HEK293 (cell line): ENCODE data around the gene SEMG2.

ENCODE experiments used
- CTCF ChIA-PET: fragments of 350-600 bp; formaldehyde crosslinking; extraction: SDS; loops from one replicate; lab custom pipeline; 2021; ENCODE audit warnings: antibody characterized with exemption; lab: Yijun Ruan, JAX
- POLR2A ChIA-PET: fragments of 300-600 bp; formaldehyde crosslinking; extraction: SDS; loops from one replicate; lab custom pipeline; 2020; ENCODE audit warnings: antibody characterized with exemption, inconsistent platforms; lab: Yijun Ruan, JAX
- H3K27ac ChIP-seq: fragments of 200-500 bp; sonication (Bioruptor generic); 2 replicates; pipeline ENCODE4 v1.5.1; 2014; ENCODE audit warnings: low read depth, low read length, control low read depth, inconsistent platforms; ENCODE audit errors: extremely low read depth
- H3K36me3 ChIP-seq, 2 experiments: fragments of 200-500 bp in 1 of 2; sonication (Bioruptor generic) in 1 of 2; 1 replicate in 1 of 2; 2 replicates in 1 of 2; pipeline ENCODE4 v1.5.1; 2014 to 2017; ENCODE audit warnings: inconsistent platforms in 2 of 2, low read length in 2 of 2; ENCODE audit not compliant: control insufficient read depth in 2 of 2, insufficient read depth in 1 of 2
- H3K4me1 ChIP-seq: fragments of 200-500 bp; sonication (Bioruptor generic); 2 replicates; pipeline ENCODE4 v1.5.1; 2014; ENCODE audit warnings: mild to moderate bottlenecking, low read length, inconsistent platforms; ENCODE audit not compliant: control insufficient read depth, insufficient read depth
- H3K4me3 ChIP-seq: 2 replicates; pipeline ENCODE4 v1.5.1; 2011; ENCODE audit warnings: low read depth, mild to moderate bottlenecking, control low read depth, low read length, moderate library complexity
- H3K9me3 ChIP-seq: fragments of 200-500 bp; sonication (Bioruptor generic); 2 replicates; pipeline ENCODE4 v1.5.1; 2014; ENCODE audit warnings: low read depth, low read length, inconsistent platforms; ENCODE audit not compliant: control insufficient read depth, insufficient read depth
- EGR2 ChIP-seq: fragments of 450-650 bp; formaldehyde crosslinking; IDR thresholded peaks from 2 replicates; pipeline ENCODE4 v1.5.1; 2016; ENCODE audit warnings: low read depth, missing biosample characterization, missing genetic modification characterization
- KLF10 ChIP-seq: fragments of 450-650 bp; IDR thresholded peaks from 2 replicates; pipeline ENCODE4 v1.5.1; 2018; ENCODE audit warnings: missing biosample characterization, mild to moderate bottlenecking, missing genetic modification characterization
- KLF16 ChIP-seq: fragments of 450-650 bp; formaldehyde crosslinking; IDR thresholded peaks from 2 replicates; pipeline ENCODE4 v1.5.1; 2017; ENCODE audit warnings: missing biosample characterization, missing genetic modification characterization
- RBAK ChIP-seq: fragments of 450-650 bp; formaldehyde crosslinking; IDR thresholded peaks from 2 replicates; pipeline ENCODE4 v1.5.1; 2016; ENCODE audit warnings: missing biosample characterization, missing genetic modification characterization
- ZIC2 ChIP-seq: fragments of 450-650 bp; formaldehyde crosslinking; IDR thresholded peaks from 2 replicates; pipeline ENCODE4 v1.5.1; 2016; ENCODE audit warnings: missing biosample characterization, missing genetic modification characterization
- ZNF24 ChIP-seq: fragments of 450-650 bp; formaldehyde crosslinking; IDR thresholded peaks from 2 replicates; pipeline ENCODE4 v1.5.1; 2016; ENCODE audit warnings: missing biosample characterization, missing genetic modification characterization
- ZNF266 ChIP-seq: fragments of 450-650 bp; formaldehyde crosslinking; IDR thresholded peaks from 2 replicates; pipeline ENCODE4 v1.5.1; 2016; ENCODE audit warnings: missing biosample characterization, missing genetic modification characterization, low read depth
- ZNF292 ChIP-seq: fragments of 450-650 bp; formaldehyde crosslinking; IDR thresholded peaks from 2 replicates; pipeline ENCODE4 v1.5.1; 2016; ENCODE audit warnings: low read depth, missing biosample characterization, missing genetic modification characterization, borderline replicate concordance
- ZNF37A ChIP-seq: fragments of 450-650 bp; IDR thresholded peaks from 2 replicates; pipeline ENCODE4 v1.5.1; 2018; ENCODE audit warnings: missing biosample characterization, missing genetic modification characterization
- ZNF394 ChIP-seq: fragments of 450-650 bp; formaldehyde crosslinking; IDR thresholded peaks from 2 replicates; pipeline ENCODE4 v1.5.1; 2016; ENCODE audit warnings: missing biosample characterization, missing genetic modification characterization, mild to moderate bottlenecking, moderate library complexity, borderline replicate concordance
- ZNF433 ChIP-seq: fragments of 450-650 bp; formaldehyde crosslinking; IDR thresholded peaks from 2 replicates; pipeline ENCODE4 v1.5.1; 2016; ENCODE audit warnings: missing biosample characterization, missing genetic modification characterization, low read depth
- ZNF571 ChIP-seq: fragments of 450-650 bp; formaldehyde crosslinking; IDR thresholded peaks from 2 replicates; pipeline ENCODE4 v1.5.0; 2017; ENCODE audit warnings: missing biosample characterization, missing genetic modification characterization
- ZNF596 ChIP-seq: fragments of 450-650 bp; IDR thresholded peaks from 2 replicates; pipeline ENCODE4 v1.5.0; 2018; ENCODE audit warnings: missing biosample characterization, mild to moderate bottlenecking, missing genetic modification characterization, moderate library complexity
- ZNF654 ChIP-seq: fragments of 450-650 bp; formaldehyde crosslinking; IDR thresholded peaks from 2 replicates; pipeline ENCODE4 v1.5.1; 2016; ENCODE audit warnings: low read depth, missing biosample characterization, missing genetic modification characterization
- ZNF670 ChIP-seq: fragments of 450-650 bp; formaldehyde crosslinking; IDR thresholded peaks from 2 replicates; pipeline ENCODE4 v1.5.1; 2016; ENCODE audit warnings: missing biosample characterization, missing genetic modification characterization, low read depth
- ZNF707 ChIP-seq: fragments of 450-650 bp; formaldehyde crosslinking; IDR thresholded peaks from 2 replicates; pipeline ENCODE4 v1.5.1; 2016; ENCODE audit warnings: missing biosample characterization, missing genetic modification characterization
- TF ChIP-seq, protein P1 (sequence below): fragments of 450-650 bp; formaldehyde crosslinking; IDR thresholded peaks from 2 replicates; pipeline ENCODE4 v1.5.1; 2016; ENCODE audit warnings: missing biosample characterization, missing genetic modification characterization
- TF ChIP-seq, protein P2 (sequence below): fragments of 450-650 bp; formaldehyde crosslinking; IDR thresholded peaks from 2 replicates; pipeline ENCODE4 v1.5.1; 2016; ENCODE audit warnings: missing biosample characterization, missing genetic modification characterization
- TF ChIP-seq, protein P3 (sequence below): fragments of 450-650 bp; formaldehyde crosslinking; IDR thresholded peaks from 2 replicates; pipeline ENCODE4 v1.5.1; 2016; ENCODE audit warnings: missing biosample characterization, missing genetic modification characterization
- TF ChIP-seq, protein P4 (sequence below): fragments of 450-650 bp; formaldehyde crosslinking; IDR thresholded peaks from 2 replicates; pipeline ENCODE4 v1.5.1; 2016; ENCODE audit warnings: missing biosample characterization, missing genetic modification characterization
- TF ChIP-seq, protein P5 (sequence below): sonication (generic); formaldehyde crosslinking; IDR thresholded peaks from 2 replicates; pipeline ENCODE4 v1.8.1; 2022; ENCODE audit warnings: mild to moderate bottlenecking, moderate library complexity, missing genetic modification reagents
- TF ChIP-seq, protein P6 (sequence below): fragments of 450-650 bp; formaldehyde crosslinking; IDR thresholded peaks from 2 replicates; pipeline ENCODE4 v1.5.1; 2016; ENCODE audit warnings: missing biosample characterization, missing genetic modification characterization
- TF ChIP-seq, protein P7 (sequence below): fragments of 450-650 bp; formaldehyde crosslinking; IDR thresholded peaks from 2 replicates; pipeline ENCODE4 v1.5.0; 2017; ENCODE audit warnings: missing biosample characterization, missing genetic modification characterization, borderline replicate concordance

SEMG2 gene

DNA sequence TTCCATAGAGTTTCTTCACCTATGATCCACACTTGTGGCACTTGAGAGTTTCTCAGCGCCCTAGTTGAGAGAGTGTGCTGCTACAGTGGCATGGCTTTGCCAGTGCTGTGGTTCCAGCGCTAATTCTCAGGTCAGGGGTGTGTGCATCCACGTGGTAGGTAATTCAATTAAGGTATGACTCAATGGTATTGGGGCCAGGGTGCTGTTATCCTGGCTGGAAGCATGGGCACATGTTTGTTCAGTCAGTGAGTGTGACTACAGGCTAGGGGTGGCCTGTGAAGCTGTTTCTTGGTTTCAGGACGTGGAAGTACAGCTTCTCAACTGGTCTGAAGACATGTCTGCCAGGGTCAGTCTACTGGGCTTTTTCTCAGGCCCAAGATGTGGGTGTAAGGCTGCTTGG lies 3.0 kb upstream of the SEMG2 start:
- no peak for TF ChIP-seq ZNF394 (tag by site-specific recombination)
- no peak for TF ChIP-seq KLF10
- TF ChIP-seq, protein P1, sequence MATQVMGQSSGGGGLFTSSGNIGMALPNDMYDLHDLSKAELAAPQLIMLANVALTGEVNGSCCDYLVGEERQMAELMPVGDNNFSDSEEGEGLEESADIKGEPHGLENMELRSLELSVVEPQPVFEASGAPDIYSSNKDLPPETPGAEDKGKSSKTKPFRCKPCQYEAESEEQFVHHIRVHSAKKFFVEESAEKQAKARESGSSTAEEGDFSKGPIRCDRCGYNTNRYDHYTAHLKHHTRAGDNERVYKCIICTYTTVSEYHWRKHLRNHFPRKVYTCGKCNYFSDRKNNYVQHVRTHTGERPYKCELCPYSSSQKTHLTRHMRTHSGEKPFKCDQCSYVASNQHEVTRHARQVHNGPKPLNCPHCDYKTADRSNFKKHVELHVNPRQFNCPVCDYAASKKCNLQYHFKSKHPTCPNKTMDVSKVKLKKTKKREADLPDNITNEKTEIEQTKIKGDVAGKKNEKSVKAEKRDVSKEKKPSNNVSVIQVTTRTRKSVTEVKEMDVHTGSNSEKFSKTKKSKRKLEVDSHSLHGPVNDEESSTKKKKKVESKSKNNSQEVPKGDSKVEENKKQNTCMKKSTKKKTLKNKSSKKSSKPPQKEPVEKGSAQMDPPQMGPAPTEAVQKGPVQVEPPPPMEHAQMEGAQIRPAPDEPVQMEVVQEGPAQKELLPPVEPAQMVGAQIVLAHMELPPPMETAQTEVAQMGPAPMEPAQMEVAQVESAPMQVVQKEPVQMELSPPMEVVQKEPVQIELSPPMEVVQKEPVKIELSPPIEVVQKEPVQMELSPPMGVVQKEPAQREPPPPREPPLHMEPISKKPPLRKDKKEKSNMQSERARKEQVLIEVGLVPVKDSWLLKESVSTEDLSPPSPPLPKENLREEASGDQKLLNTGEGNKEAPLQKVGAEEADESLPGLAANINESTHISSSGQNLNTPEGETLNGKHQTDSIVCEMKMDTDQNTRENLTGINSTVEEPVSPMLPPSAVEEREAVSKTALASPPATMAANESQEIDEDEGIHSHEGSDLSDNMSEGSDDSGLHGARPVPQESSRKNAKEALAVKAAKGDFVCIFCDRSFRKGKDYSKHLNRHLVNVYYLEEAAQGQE (tag by site-specific recombination), result no peak
- no peak for TF ChIP-seq ZNF654 (tag by site-specific recombination)
- no peak for TF ChIP-seq RBAK (tag by site-specific recombination)
- TF ChIP-seq, protein P2, sequence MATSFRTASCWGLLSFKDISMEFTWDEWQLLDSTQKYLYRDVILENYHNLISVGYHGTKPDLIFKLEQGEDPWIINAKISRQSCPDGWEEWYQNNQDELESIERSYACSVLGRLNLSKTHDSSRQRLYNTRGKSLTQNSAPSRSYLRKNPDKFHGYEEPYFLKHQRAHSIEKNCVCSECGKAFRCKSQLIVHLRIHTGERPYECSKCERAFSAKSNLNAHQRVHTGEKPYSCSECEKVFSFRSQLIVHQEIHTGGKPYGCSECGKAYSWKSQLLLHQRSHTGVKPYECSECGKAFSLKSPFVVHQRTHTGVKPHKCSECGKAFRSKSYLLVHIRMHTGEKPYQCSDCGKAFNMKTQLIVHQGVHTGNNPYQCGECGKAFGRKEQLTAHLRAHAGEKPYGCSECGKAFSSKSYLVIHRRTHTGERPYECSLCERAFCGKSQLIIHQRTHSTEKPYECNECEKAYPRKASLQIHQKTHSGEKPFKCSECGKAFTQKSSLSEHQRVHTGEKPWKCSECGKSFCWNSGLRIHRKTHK (tag by site-specific recombination), result no peak
- no peak for TF ChIP-seq ZNF571 (tag by site-specific recombination)
- no peak for TF ChIP-seq ZNF670 (tag by site-specific recombination)
- no peak for TF ChIP-seq ZNF433
- TF ChIP-seq ZIC2 (tag by site-specific recombination), result no peak
- no peak for TF ChIP-seq KLF16
- Histone ChIP-seq H3K9me3 (no peaks in the 10 kb centered on the region), H3K27ac (no peak overlapping the region), H3K4me3 (no peak overlapping the region), H3K36me3 (no peaks in the 10 kb centered on the region), H3K4me1 (no peaks in the 10 kb centered on the region)
- ChIA-PET POLR2A (no interaction called here), CTCF (interaction anchor here (0.7 kb wide), 1 partner anchor 39 kb away, joined by 3 read pairs; no protein-coding TSS in a partner anchor)

DNA sequence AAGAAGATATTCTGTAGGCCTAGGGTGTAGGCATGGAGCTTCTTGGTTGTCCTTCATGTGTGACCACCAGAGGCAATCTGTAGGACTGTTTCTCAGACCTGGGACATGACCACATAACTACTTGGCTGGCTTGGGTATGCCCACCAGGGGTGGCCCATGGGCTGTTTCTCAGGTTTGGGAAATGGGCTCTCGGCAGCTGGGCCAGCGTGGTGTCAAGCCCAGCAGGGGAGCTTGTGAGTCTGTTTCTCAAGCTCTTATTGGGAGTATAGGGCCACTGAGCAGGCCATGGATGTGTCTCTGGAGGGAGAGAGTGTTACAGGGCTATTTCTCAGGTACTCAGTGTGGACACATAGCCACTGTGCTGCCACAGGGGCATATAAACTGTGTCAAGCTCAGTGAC lies 2.5 kb upstream of the SEMG2 start:
- ChIA-PET CTCF (interaction anchor here (0.6 to 0.7 kb wide), 2 partner anchors 39 to 509 kb away, joined by 3 read pairs; no protein-coding TSS in a partner anchor), POLR2A (no interaction called here)
- H3K36me3 ChIP-seq, result no peaks in the 10 kb centered on the region
- no peaks in the 10 kb centered on the region for H3K4me1 ChIP-seq
- H3K27ac ChIP-seq, result no peak overlapping the region
- no peaks in the 10 kb centered on the region for H3K9me3 ChIP-seq
- H3K4me3 ChIP-seq, result no peak overlapping the region
- TF ChIP-seq ZNF292 (tag by site-specific recombination) (no peak), ZNF596 (no peak), ZNF266 (tag by site-specific recombination) (no peak), ZNF707 (tag by site-specific recombination) (no peak), EGR2 (tag by site-specific recombination) (no peak), ZNF37A (tag by site-specific recombination) (no peak), ZNF24 (tag by site-specific recombination) (no peak)
- TF ChIP-seq, protein P3, sequence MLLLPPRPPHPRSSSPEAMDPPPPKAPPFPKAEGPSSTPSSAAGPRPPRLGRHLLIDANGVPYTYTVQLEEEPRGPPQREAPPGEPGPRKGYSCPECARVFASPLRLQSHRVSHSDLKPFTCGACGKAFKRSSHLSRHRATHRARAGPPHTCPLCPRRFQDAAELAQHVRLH (tag by site-specific recombination), result no peak
- TF ChIP-seq, protein P4, sequence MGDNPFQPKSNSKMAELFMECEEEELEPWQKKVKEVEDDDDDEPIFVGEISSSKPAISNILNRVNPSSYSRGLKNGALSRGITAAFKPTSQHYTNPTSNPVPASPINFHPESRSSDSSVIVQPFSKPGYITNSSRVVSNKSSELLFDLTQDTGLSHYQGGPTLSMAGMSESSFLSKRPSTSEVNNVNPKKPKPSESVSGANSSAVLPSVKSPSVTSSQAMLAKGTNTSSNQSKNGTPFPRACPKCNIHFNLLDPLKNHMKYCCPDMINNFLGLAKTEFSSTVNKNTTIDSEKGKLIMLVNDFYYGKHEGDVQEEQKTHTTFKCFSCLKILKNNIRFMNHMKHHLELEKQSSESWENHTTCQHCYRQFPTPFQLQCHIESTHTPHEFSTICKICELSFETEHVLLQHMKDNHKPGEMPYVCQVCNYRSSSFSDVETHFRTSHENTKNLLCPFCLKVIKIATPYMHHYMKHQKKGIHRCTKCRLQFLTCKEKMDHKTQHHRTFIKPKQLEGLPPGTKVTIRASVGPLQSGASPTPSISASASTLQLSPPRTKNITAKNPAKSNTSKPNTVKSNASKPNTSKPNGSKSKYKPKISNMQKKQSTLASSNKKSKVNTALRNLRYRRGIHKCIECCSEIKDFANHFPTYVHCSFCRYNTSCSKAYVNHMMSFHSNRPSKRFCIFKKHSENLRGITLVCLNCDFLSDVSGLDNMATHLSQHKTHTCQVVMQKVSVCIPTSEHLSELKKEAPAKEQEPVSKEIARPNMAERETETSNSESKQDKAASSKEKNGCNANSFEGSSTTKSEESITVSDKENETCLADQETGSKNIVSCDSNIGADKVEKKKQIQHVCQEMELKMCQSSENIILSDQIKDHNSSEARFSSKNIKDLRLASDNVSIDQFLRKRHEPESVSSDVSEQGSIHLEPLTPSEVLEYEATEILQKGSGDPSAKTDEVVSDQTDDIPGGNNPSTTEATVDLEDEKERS (tag by site-specific recombination), result no peak
- TF ChIP-seq, protein P5, sequence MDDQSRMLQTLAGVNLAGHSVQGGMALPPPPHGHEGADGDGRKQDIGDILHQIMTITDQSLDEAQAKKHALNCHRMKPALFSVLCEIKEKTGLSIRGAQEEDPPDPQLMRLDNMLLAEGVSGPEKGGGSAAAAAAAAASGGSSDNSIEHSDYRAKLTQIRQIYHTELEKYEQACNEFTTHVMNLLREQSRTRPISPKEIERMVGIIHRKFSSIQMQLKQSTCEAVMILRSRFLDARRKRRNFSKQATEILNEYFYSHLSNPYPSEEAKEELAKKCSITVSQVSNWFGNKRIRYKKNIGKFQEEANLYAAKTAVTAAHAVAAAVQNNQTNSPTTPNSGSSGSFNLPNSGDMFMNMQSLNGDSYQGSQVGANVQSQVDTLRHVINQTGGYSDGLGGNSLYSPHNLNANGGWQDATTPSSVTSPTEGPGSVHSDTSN (CRISPR knock-in tag), result no peak
- TF ChIP-seq, protein P6, sequence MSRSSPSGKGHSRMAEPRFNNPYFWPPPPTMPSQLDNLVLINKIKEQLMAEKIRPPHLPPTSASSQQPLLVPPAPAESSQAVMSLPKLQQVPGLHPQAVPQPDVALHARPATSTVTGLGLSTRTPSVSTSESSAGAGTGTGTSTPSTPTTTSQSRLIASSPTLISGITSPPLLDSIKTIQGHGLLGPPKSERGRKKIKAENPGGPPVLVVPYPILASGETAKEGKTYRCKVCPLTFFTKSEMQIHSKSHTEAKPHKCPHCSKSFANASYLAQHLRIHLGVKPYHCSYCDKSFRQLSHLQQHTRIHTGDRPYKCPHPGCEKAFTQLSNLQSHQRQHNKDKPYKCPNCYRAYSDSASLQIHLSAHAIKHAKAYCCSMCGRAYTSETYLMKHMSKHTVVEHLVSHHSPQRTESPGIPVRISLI (tag by site-specific recombination), result no peak
- TF ChIP-seq, protein P7, sequence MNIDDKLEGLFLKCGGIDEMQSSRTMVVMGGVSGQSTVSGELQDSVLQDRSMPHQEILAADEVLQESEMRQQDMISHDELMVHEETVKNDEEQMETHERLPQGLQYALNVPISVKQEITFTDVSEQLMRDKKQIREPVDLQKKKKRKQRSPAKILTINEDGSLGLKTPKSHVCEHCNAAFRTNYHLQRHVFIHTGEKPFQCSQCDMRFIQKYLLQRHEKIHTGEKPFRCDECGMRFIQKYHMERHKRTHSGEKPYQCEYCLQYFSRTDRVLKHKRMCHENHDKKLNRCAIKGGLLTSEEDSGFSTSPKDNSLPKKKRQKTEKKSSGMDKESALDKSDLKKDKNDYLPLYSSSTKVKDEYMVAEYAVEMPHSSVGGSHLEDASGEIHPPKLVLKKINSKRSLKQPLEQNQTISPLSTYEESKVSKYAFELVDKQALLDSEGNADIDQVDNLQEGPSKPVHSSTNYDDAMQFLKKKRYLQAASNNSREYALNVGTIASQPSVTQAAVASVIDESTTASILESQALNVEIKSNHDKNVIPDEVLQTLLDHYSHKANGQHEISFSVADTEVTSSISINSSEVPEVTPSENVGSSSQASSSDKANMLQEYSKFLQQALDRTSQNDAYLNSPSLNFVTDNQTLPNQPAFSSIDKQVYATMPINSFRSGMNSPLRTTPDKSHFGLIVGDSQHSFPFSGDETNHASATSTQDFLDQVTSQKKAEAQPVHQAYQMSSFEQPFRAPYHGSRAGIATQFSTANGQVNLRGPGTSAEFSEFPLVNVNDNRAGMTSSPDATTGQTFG (tag by site-specific recombination), result no peak
